H1 (cell line): ENCODE measurements around the gene MVK. TPM values are rescaled to one million over a fixed set of nuclear protein-coding genes. Genes with fewer than 3 reads are reported as not detected.

Source experiments
- CTCF ChIA-PET: fragments of 300-600 bp; sonication (Branson Sonifier 250); formaldehyde crosslinking; loops from one replicate; lab custom pipeline; 2021; ENCODE audit not compliant: partially characterized antibody; lab: Charles Lee
- POLR2A ChIA-PET: fragments of 300-600 bp; sonication (Branson Sonifier 250); formaldehyde crosslinking; loops from one replicate; lab custom pipeline; 2021; ENCODE audit warnings: inconsistent platforms; ENCODE audit not compliant: partially characterized antibody; lab: Charles Lee
- DNase-seq, 2 experiments: peaks; one replicate each; pipeline versions ENCODE4 v3.0.0 to v3.0.0-alpha.2; 2010 to 2022; ENCODE audit warnings: low spot score in 2 of 2, low read depth in 1 of 2, mixed read lengths in 1 of 2
- FAIRE-seq: peaks from 2 replicates; lab custom pipeline; 2011; peaks lifted over from hg19 to GRCh38; lab: Jason Lieb, UNC
- H2AFZ ChIP-seq: 2 replicates; pipeline ENCODE4 v1.8.1; 2012; ENCODE audit warnings: low read length, inconsistent platforms
- H2AK5ac ChIP-seq: 2 replicates; pipeline ENCODE4 v1.6.1; 2013; ENCODE audit warnings: low read depth, low read length
- H2BK120ac ChIP-seq: replicated peaks from 2 replicates; pipeline ENCODE3; 2013; ENCODE audit warnings: low read depth, low read length, inconsistent platforms
- H2BK12ac ChIP-seq: 2 replicates; pipeline ENCODE4 v1.6.1; 2013; ENCODE audit warnings: low read depth, low read length
- H2BK15ac ChIP-seq: 2 replicates; pipeline ENCODE4 v1.6.1; 2013; ENCODE audit warnings: low read length
- H2BK20ac ChIP-seq: 2 replicates; pipeline ENCODE4 v1.6.1; 2013; ENCODE audit warnings: low read length
- H2BK5ac ChIP-seq: 2 replicates; pipeline ENCODE4 v1.6.1; 2013; ENCODE audit warnings: low read depth, low read length
- H3K14ac ChIP-seq: 2 replicates; pipeline ENCODE4 v1.6.1; 2013; ENCODE audit warnings: inconsistent platforms; ENCODE audit not compliant: insufficient read length
- H3K18ac ChIP-seq: 2 replicates; pipeline ENCODE4 v1.6.1; 2013; ENCODE audit warnings: low read length; ENCODE audit errors: extremely low read depth
- H3K23ac ChIP-seq: 2 replicates; pipeline ENCODE4 v1.6.1; 2013; ENCODE audit warnings: inconsistent platforms; ENCODE audit not compliant: insufficient read length
- H3K23me2 ChIP-seq: 2 replicates; pipeline ENCODE4 v1.6.1; 2013; ENCODE audit warnings: low read depth, low read length
- H3K27ac ChIP-seq: 2 replicates; pipeline ENCODE4 v1.6.1; 2011; ENCODE audit warnings: low read depth, low read length, inconsistent platforms
- H3K27me3 ChIP-seq, 4 experiments: replicated peaks in 1 of 4; 1 replicate in 1 of 4; 2 replicates in 3 of 4; pipeline versions ENCODE4 v1.6.1 to v1.8.1; 2011 to 2013; ENCODE audit warnings: low read length in 3 of 4, mild to moderate bottlenecking in 3 of 4, inconsistent platforms in 2 of 4, mixed read lengths in 2 of 4, moderate library complexity in 1 of 4; ENCODE audit not compliant: control insufficient read depth in 3 of 4, insufficient read depth in 3 of 4; ENCODE audit errors: extremely low read depth in 1 of 4
- H3K36me3 ChIP-seq, 4 experiments: 2 replicates each; pipeline versions ENCODE4 v1.6.1 to v1.8.1; 2011 to 2013; ENCODE audit warnings: mild to moderate bottlenecking in 4 of 4, low read length in 3 of 4, moderate library complexity in 2 of 4, control low read depth in 1 of 4, inconsistent platforms in 1 of 4; ENCODE audit not compliant: insufficient read depth in 4 of 4, control insufficient read depth in 2 of 4
- H3K4ac ChIP-seq: replicated peaks from 2 replicates; pipeline ENCODE3; 2013; ENCODE audit warnings: low read length, low read depth, mixed read lengths, inconsistent platforms; ENCODE audit not compliant: insufficient read length
- H3K4me1 ChIP-seq, 4 experiments: replicated peaks in 1 of 4; 1 replicate in 1 of 4; 2 replicates in 3 of 4; pipeline versions ENCODE4 v1.6.1 to v1.8.1; 2011 to 2013; ENCODE audit warnings: low read length in 3 of 4, inconsistent platforms in 2 of 4, mixed read lengths in 1 of 4; ENCODE audit not compliant: insufficient read depth in 4 of 4, control insufficient read depth in 3 of 4
- H3K4me2 ChIP-seq, 2 experiments: 2 replicates each; pipeline versions ENCODE4 v1.6.1 to v1.8.1; 2011 to 2013; ENCODE audit warnings: low read depth in 2 of 2, low read length in 2 of 2, control low read depth in 1 of 2, inconsistent platforms in 1 of 2, mild to moderate bottlenecking in 1 of 2; ENCODE audit not compliant: insufficient read depth in 1 of 2
- H3K4me3 ChIP-seq, 4 experiments: fragments of 200-600, 300-600 bp in 1 of 4; sonication (generic), shearing (Covaris generic), sonication (Bioruptor Twin) in 1 of 4; 2 replicates each; pipeline versions ENCODE4 v1.5.1 to v1.8.1; 2011 to 2016; ENCODE audit warnings: low read length in 4 of 4, low read depth in 3 of 4, control low read depth in 2 of 4, inconsistent platforms in 2 of 4, mild to moderate bottlenecking in 2 of 4, mixed read lengths in 1 of 4, moderate library complexity in 1 of 4; ENCODE audit not compliant: insufficient read depth in 2 of 4; ENCODE audit errors: extremely low read depth in 1 of 4
- H3K56ac ChIP-seq: replicated peaks from 2 replicates; pipeline ENCODE3; 2013; ENCODE audit warnings: low read depth, mild to moderate bottlenecking, mixed read lengths, low read length, inconsistent platforms; ENCODE audit not compliant: insufficient read length
- H3K79me1 ChIP-seq: 2 replicates; pipeline ENCODE4 v1.6.1; 2013; ENCODE audit warnings: low read depth, low read length, control low read depth
- H3K79me2 ChIP-seq, 2 experiments: 2 replicates each; pipeline versions ENCODE4 v1.6.1 to v1.8.1; 2012 to 2013; ENCODE audit warnings: low read length in 2 of 2, mild to moderate bottlenecking in 2 of 2, inconsistent platforms in 1 of 2; ENCODE audit not compliant: insufficient read depth in 2 of 2, control insufficient read depth in 1 of 2
- H3K9ac ChIP-seq, 4 experiments: replicated peaks in 1 of 4; 1 replicate in 1 of 4; 2 replicates in 3 of 4; pipeline versions ENCODE4 v1.6.1 to v1.8.1; 2011 to 2013; ENCODE audit warnings: low read depth in 3 of 4, low read length in 3 of 4, control low read depth in 2 of 4, mild to moderate bottlenecking in 2 of 4, moderate library complexity in 2 of 4, inconsistent platforms in 1 of 4; ENCODE audit errors: extremely low read depth in 1 of 4
- H3K9me3 ChIP-seq, 2 experiments: 2 replicates each; pipeline versions ENCODE4 v1.6.1 to v1.8.1; 2012 to 2013; ENCODE audit warnings: mild to moderate bottlenecking in 2 of 2, moderate library complexity in 2 of 2, control low read depth in 1 of 2, inconsistent platforms in 1 of 2, low read depth in 1 of 2, low read length in 1 of 2, mixed read lengths in 1 of 2; ENCODE audit not compliant: insufficient read depth in 2 of 2
- H4K20me1 ChIP-seq, 2 experiments: replicated peaks in 1 of 2; 2 replicates each; pipeline versions ENCODE3 to v1.8.1; 2011 to 2013; ENCODE audit warnings: inconsistent platforms in 2 of 2, low read length in 2 of 2, mild to moderate bottlenecking in 1 of 2; ENCODE audit not compliant: insufficient read depth in 2 of 2, control insufficient read depth in 1 of 2
- H4K5ac ChIP-seq: 2 replicates; pipeline ENCODE4 v1.6.1; 2013; ENCODE audit warnings: low read length, low read depth, mixed read lengths, inconsistent platforms; ENCODE audit not compliant: insufficient read length
- H4K8ac ChIP-seq: 2 replicates; pipeline ENCODE4 v1.8.0; 2013; ENCODE audit warnings: mild to moderate bottlenecking, moderate library complexity, low read length, inconsistent platforms; ENCODE audit not compliant: insufficient read depth; ENCODE audit errors: extremely low read depth
- H4K91ac ChIP-seq: replicated peaks from 2 replicates; pipeline ENCODE3; 2013; ENCODE audit warnings: low read length, mixed read lengths, inconsistent platforms; ENCODE audit not compliant: insufficient read length
- BRCA1 ChIP-seq: IDR thresholded peaks from 2 replicates; pipeline ENCODE4 v1.6.1; 2012; ENCODE audit warnings: low read depth, low read length, improper control_type of control experiment
- E2F6 ChIP-seq: IDR thresholded peaks from 2 replicates; pipeline ENCODE4 v1.6.1; 2012; ENCODE audit warnings: inconsistent platforms
- EZH2 ChIP-seq: fragments of 200-600 bp; sonication (generic); IDR thresholded peaks from 2 replicates; pipeline ENCODE4 v1.7.1; 2012; ENCODE audit warnings: low read depth, mild to moderate bottlenecking, moderate library complexity, low read length, inconsistent platforms; ENCODE audit not compliant: severe bottlenecking
- GABPA ChIP-seq: IDR thresholded peaks from 2 replicates; pipeline ENCODE4 v1.6.1; 2011; ENCODE audit warnings: mild to moderate bottlenecking, low read length, moderate library complexity, borderline replicate concordance; ENCODE audit not compliant: insufficient read depth
- KDM1A ChIP-seq: fragments of 200-600, 300-600 bp; sonication (generic); IDR thresholded peaks from 2 replicates; pipeline ENCODE4 v1.7.1; 2016; ENCODE audit warnings: mild to moderate bottlenecking, low read length, borderline replicate concordance
- KDM4A ChIP-seq: IDR thresholded peaks from one replicate; pipeline ENCODE4 v1.7.1; 2012; ENCODE audit warnings: low read depth, mild to moderate bottlenecking, moderate library complexity, low read length, inconsistent platforms; ENCODE audit not compliant: severe bottlenecking
- POLR2AphosphoS5 ChIP-seq: IDR thresholded peaks from 2 replicates; pipeline ENCODE4 v1.6.1; 2011; ENCODE audit warnings: low read depth, low read length
- RAD21 ChIP-seq, 2 experiments: IDR thresholded peaks in 1 of 2; conservative IDR thresholded peaks in 1 of 2; 2 replicates each; pipeline ENCODE4 v1.6.1; 2011; ENCODE audit warnings: low read depth in 2 of 2, low read length in 2 of 2, improper control_type of control experiment in 1 of 2, inconsistent platforms in 1 of 2, mild to moderate bottlenecking in 1 of 2, moderate library complexity in 1 of 2
- RXRA ChIP-seq: IDR thresholded peaks from 2 replicates; pipeline ENCODE4 v1.6.1; 2011; ENCODE audit warnings: low read depth, mild to moderate bottlenecking, low read length, moderate library complexity; ENCODE audit not compliant: insufficient read depth
- TAF1 ChIP-seq: IDR thresholded peaks from 2 replicates; pipeline ENCODE4 v1.6.1; 2011; ENCODE audit warnings: mild to moderate bottlenecking, low read depth, low read length
- TEAD4 ChIP-seq: IDR thresholded peaks from 2 replicates; pipeline ENCODE4 v1.6.1; 2012; ENCODE audit warnings: low read depth, low read length, inconsistent platforms, mixed read lengths
- WGBS, 2 experiments: shearing (Covaris generic) in 1 of 2; methylation state at CpG; one replicate each; pipeline versions ENCODE4 v1.1.6 to v1.1.7; 2013 to 2015; ENCODE audit warnings: low lambda C conversion rate in 2 of 2, mixed read lengths in 2 of 2, inconsistent platforms in 1 of 2, low coverage in 1 of 2, missing lambda C conversion rate in 1 of 2; ENCODE audit not compliant: insufficient replicate concordance in 2 of 2, insufficient coverage in 1 of 2, insufficient read length in 1 of 2; ENCODE audit errors: extremely low coverage in 1 of 2, missing lambda C conversion rate in 1 of 2; 5-methylcytosine and 5-hydroxymethylcytosine counted together
- polyA plus RNA-seq, 7 experiments: library from polyadenylated mRNA; depleted of rRNA in 3 of 7; stranded (reverse) in 5 of 7; unstranded in 2 of 7; fragments of >200 nt in 5 of 7; fragments of 200-250 nt in 2 of 7; gene quantifications; 1 replicate in 5 of 7; 2 replicates in 1 of 7; 4 replicates in 1 of 7; pipeline versions ENCODE4 v1.2.1 to v1.2.3, GENCODE V29; 2011 to 2013; ENCODE audit warnings: missing spikeins in 2 of 7, mixed read lengths in 2 of 7
- total RNA-seq: library from RNA; stranded (reverse); fragmentation: NEBNext Ultra II Directional; extraction: Animal tissue kit (Norgen Biotek cat#: 25700); gene quantifications from 2 replicates; pipeline ENCODE4 v1.2.1, GENCODE V29; 2021

Gene MVK
- total and polyA plus RNA-seq, 2 of the 8 experiments (the other 6 are each of a cell fraction or from before 2014, with no cell fraction given) = 15.7 to 20.9 TPM

- FAIRE-seq (no peak), DNase-seq (no peak)
- ChIA-PET CTCF (interaction anchor here (0.6 to 11.3 kb wide), 9 partner anchors 9 to 211 kb away, joined by 3 to 163 read pairs (median 4); no protein-coding TSS in a partner anchor), POLR2A (interaction anchor here (1.2 kb wide), 1 partner anchor 32 kb away, joined by 3 read pairs; no protein-coding TSS in a partner anchor)
- peaks cover 0 to 15% (median 0%) of the 10 kb centered on the region in 4 experiments; a peak in 4 of 8 replicates for H3K36me3 ChIP-seq
- H4K91ac ChIP-seq = no peak overlapping the region
- no peak overlapping the region for H3K18ac ChIP-seq
- H3K27me3 ChIP-seq = no peaks in the 10 kb centered on the region
- no peak overlapping the region for H3K56ac ChIP-seq
- no peak overlapping the region for H3K4me2 ChIP-seq
- H2AFZ ChIP-seq = no peak overlapping the region
- H2BK15ac ChIP-seq = no peak overlapping the region
- H3K79me2 ChIP-seq = no peaks in the 10 kb centered on the region
- no peak overlapping the region for H3K4ac ChIP-seq
- H3K9ac ChIP-seq = no peak overlapping the region
- no peak overlapping the region for H3K14ac ChIP-seq
- WGBS, 2 experiments = 87% methylated on average over 11 of the region's 15 CpGs; no CpG with 5 or more reads in 1 of the 2 experiments
- no peak overlapping the region for H3K4me3 ChIP-seq
- TF ChIP-seq GABPA = no peak
- TF ChIP-seq BRCA1 = no peak
- no peak for TF ChIP-seq RAD21 (IDR thresholded peaks at IDR 0.05 in 1 of 2, conservative IDR thresholded peaks at IDR 0.05 in 1 of 2; ENCODE audit: low read depth in 2 of 2, low read length in 2 of 2)
- TF ChIP-seq TAF1 = no peak
- TF ChIP-seq EZH2 = no peak
- TF ChIP-seq TEAD4 = no peak
- no peak for TF ChIP-seq RXRA
- no peak for TF ChIP-seq KDM1A
- no peak for TF ChIP-seq POLR2AphosphoS5
- TF ChIP-seq E2F6 = no peak
- TF ChIP-seq KDM4A = no peak
- H2AK5ac ChIP-seq = no peak overlapping the region
- H3K9me3 ChIP-seq = no peaks in the 10 kb centered on the region
- no peaks in the 10 kb centered on the region for H3K23me2 ChIP-seq
- H3K27ac ChIP-seq = no peak overlapping the region
- H4K5ac ChIP-seq = no peak overlapping the region
- no peak overlapping the region for H4K8ac ChIP-seq
- H3K4me1 ChIP-seq = peaks cover 0 to 7% (median 2%) of the 10 kb centered on the region in 4 experiments; a peak in 4 of 7 replicates
- no peak overlapping the region for H2BK5ac ChIP-seq
- H3K23ac ChIP-seq = no peak overlapping the region
- H2BK12ac ChIP-seq = no peak overlapping the region
- H4K20me1 ChIP-seq = peaks cover 0 to 4% of the 10 kb centered on the region in 2 experiments
- no peaks in the 10 kb centered on the region for H3K79me1 ChIP-seq
- no peak overlapping the region for H2BK120ac ChIP-seq
- H2BK20ac ChIP-seq = no peak overlapping the region
Observed at GRCh38 chr12:109594556-109595317, 21.1 kb downstream of the MVK start.
